Lung (tissue), 12 donors: ENCODE measurements around the gene GGA1. TPM values are rescaled to one million over a fixed set of nuclear protein-coding genes. Genes with fewer than 3 reads are reported as not detected.

Experiments
- ATAC-seq: fragments of 200-7000 bp; cut with Tn5 transposase; one replicate; pipeline ENCODE4 v1.9.1; 2020; ENCODE audit warnings: moderate number of reproducible peaks; ENCODE audit not compliant: insufficient read depth, low FRiP score
- DNase-seq, 3 donors: peaks; one replicate each; pipeline ENCODE4 v3.0.0-alpha.2; 2013 to 2017
- H3K27ac ChIP-seq, 2 donors: one replicate each; pipeline ENCODE4 v1.5.1; 2013; ENCODE audit warnings: mild to moderate bottlenecking in 2 of 2, moderate library complexity in 2 of 2, control low read depth in 1 of 2, inconsistent platforms in 1 of 2, low read depth in 1 of 2, low read length in 1 of 2
- H3K27me3 ChIP-seq, 3 donors: one replicate each; pipeline ENCODE4 v1.5.1; 2013; ENCODE audit warnings: low read length in 2 of 3; ENCODE audit not compliant: control insufficient read depth in 3 of 3, insufficient read depth in 3 of 3
- H3K36me3 ChIP-seq, 4 donors: one replicate each; pipeline ENCODE4 v1.5.1; 2013; ENCODE audit warnings: low read length in 4 of 4, mild to moderate bottlenecking in 1 of 4, moderate library complexity in 1 of 4; ENCODE audit not compliant: control insufficient read depth in 4 of 4, insufficient read depth in 4 of 4
- H3K4me1 ChIP-seq, 5 donors: one replicate each; pipeline ENCODE4 v1.5.1; 2013; ENCODE audit warnings: low read length in 5 of 5, mild to moderate bottlenecking in 2 of 5, moderate library complexity in 1 of 5; ENCODE audit not compliant: control insufficient read depth in 5 of 5, insufficient read depth in 5 of 5
- H3K4me3 ChIP-seq: one replicate; pipeline ENCODE4 v1.5.1; 2013; ENCODE audit warnings: mild to moderate bottlenecking, control low read depth, moderate library complexity
- H3K9ac ChIP-seq, 2 donors: one replicate each; pipeline ENCODE4 v1.5.1; 2013; ENCODE audit warnings: low read length in 2 of 2, control low read depth in 1 of 2; ENCODE audit not compliant: insufficient read depth in 1 of 2
- H3K9me3 ChIP-seq, 4 donors: one replicate each; pipeline ENCODE4 v1.5.1; 2013; ENCODE audit warnings: low read length in 3 of 4, mild to moderate bottlenecking in 1 of 4, moderate library complexity in 1 of 4; ENCODE audit not compliant: control insufficient read depth in 4 of 4, insufficient read depth in 3 of 4
- WGBS, 2 donors: extraction: QIAGEN DNeasy Blood & Tissue Kit; methylation state at CpG; one replicate each; pipeline ENCODE4 v1.1.7; 2013; 5-methylcytosine and 5-hydroxymethylcytosine counted together
- polyA plus RNA-seq, 2 donors: library from polyadenylated mRNA; stranded (reverse); fragments of 200-250 nt; gene quantifications; one replicate each; pipeline ENCODE4 v1.2.1, GENCODE V29; 2013
- total RNA-seq, 2 donors: library from RNA; depleted of rRNA in 1 of 2; stranded (reverse); fragments of >200 nt in 1 of 2; gene quantifications; one replicate each; pipeline ENCODE4 v1.2.1, GENCODE V29; 2014 to 2021
- TF ChIP-seq, protein P1 (sequence below): IDR thresholded peaks from 2 replicates; pipeline ENCODE4 v1.5.1; 2012; ENCODE audit warnings: mild to moderate bottlenecking; ENCODE audit errors: control extremely low read depth, extremely low read depth
- donor health status: control.
- donor health status: control.
- donor health status: Bipolar disorder and iron deficiency.
- donor health status: healthy.
- donor health status: DM: yes; HTN: yes; CAD: no.

The GGA1 gene
- total and polyA plus RNA-seq, 4 donors: 51.5 to 72.4 (median 57.5) TPM

DNA sequence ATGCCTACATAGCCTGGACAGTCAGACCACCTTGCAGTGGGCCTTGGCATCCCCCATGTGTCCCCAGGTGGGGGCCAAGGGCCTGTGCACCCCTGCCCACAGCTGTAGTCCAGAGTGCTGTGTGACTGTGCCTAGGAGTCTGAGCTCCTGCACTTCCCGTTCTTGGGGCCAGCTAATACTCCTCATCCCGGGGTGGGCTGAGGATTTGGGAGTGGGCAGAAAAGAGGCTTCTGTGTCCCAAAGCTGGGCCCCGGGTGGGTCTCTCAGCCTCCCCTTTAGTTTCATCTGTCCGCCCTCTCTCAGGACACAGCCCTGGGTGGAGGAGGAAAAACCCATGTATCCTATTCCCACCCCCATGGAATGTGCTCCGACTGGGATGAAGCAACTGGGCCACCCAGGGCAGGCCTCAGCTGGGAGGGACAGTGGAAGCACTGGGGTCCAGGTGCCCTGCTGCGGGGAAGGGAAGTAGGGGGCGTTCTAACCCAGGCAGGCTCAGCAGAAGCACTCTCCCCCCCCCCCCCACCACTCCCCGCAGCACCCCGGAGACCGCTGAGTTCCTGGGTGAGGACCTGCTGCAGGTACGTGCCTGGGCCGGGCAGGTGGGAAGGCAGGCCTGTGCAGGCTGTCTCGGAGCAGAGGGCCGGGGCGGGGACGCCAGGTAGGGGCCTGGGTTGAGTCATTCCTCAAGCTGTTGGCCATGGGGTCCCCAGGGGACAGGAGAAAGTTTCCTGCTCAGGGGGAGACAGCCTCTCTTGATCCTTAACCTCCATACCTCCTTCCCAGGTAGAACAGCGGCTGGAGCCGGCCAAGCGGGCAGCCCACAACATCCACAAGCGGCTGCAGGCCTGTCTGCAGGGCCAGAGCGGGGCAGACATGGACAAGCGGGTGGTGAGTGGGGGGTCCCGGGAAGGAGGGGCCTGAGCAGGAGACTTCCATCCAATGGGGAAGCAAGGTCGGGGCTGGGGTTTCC is 32.2 kb downstream of the GGA1 start:
- DNase-seq: no peak
- H3K4me1 ChIP-seq: peaks cover 0 to 50% (median 24%) of the 10 kb centered on the region in 5 donors
- 72 to 75% methylated on average over 15 to 24 of the region's 24 CpGs for WGBS, 2 donors

DNA sequence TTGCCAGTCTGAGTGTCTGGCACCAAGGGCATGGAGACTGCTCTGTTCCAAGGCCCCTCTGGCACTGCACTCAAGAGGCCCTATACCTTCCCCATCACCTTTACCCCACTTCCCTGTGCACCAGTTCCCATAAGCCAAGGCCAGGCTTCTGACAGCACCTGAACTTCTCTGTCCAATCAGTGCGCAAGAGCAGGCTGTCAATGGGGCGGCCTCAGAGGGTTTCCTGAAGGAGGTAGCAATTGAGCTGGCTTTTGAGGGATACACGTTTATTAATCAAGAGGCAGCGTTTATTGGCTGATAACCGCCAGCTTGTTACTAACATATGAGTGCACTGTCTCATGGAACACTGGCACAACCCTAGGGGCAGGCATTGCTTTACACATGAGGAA is 32.9 kb downstream of the GGA1 start:
- DNase-seq (no peak), ATAC-seq (no peak)
- H3K4me3 ChIP-seq: no peak overlapping the region
- H3K9ac ChIP-seq: no peak overlapping the region
- H3K9me3 ChIP-seq: no peaks in the 10 kb centered on the region
- H3K27ac ChIP-seq: no peak overlapping the region
- H3K4me1 ChIP-seq: peaks cover 0 to 43% (median 18%) of the 10 kb centered on the region in 5 donors
- H3K36me3 ChIP-seq: peaks cover 0 to 27% (median 13%) of the 10 kb centered on the region in 4 donors
- 92 to 93% methylated on average over 5 of the region's 5 CpGs for WGBS, 2 donors
- TF ChIP-seq, protein P1, sequence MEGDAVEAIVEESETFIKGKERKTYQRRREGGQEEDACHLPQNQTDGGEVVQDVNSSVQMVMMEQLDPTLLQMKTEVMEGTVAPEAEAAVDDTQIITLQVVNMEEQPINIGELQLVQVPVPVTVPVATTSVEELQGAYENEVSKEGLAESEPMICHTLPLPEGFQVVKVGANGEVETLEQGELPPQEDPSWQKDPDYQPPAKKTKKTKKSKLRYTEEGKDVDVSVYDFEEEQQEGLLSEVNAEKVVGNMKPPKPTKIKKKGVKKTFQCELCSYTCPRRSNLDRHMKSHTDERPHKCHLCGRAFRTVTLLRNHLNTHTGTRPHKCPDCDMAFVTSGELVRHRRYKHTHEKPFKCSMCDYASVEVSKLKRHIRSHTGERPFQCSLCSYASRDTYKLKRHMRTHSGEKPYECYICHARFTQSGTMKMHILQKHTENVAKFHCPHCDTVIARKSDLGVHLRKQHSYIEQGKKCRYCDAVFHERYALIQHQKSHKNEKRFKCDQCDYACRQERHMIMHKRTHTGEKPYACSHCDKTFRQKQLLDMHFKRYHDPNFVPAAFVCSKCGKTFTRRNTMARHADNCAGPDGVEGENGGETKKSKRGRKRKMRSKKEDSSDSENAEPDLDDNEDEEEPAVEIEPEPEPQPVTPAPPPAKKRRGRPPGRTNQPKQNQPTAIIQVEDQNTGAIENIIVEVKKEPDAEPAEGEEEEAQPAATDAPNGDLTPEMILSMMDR: no peak
- no peaks in the 10 kb centered on the region for H3K27me3 ChIP-seq

More for the DNA sequence above, 32.2 kb downstream of the GGA1 start:
- Histone ChIP-seq H3K9me3 (no peaks in the 10 kb centered on the region), H3K36me3 (peaks cover 0 to 27% (median 11%) of the 10 kb centered on the region in 4 donors), H3K9ac (no peak overlapping the region), H3K27ac (no peak overlapping the region), H3K27me3 (no peaks in the 10 kb centered on the region), H3K4me3 (no peak overlapping the region)
- TF ChIP-seq, protein P1: no peak
- ATAC-seq: no peak

DNA sequence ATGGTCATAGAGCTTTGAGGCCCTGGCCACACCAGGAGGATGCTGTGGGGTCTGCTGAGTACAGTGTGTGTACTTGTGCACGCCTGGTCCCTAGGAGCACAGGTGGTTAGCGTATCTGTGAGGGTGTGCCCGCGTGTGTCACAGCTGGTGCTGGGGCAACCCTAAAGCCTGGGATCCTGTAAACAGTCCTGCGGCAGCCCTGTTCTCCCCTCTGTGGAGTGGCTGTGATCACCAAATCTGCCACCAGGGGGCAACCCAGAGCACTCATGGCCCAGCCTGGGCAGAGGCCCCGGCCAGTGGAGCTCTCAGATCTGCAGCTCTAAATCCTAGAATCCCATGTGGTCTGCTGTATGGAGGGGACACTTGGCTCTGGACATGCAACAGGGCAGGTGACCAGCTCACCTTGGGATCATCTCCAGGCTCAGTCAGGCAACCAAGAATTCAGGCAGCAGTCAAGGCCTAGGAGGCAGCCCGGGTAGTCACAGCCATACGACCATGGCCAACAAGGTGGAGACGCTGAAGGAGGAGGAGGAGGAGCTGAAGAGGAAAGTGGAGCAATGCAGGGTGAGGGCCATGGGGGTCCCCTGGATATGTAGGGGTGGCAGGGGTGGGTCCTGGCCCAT is 34.7 kb downstream of the GGA1 start:
- Histone ChIP-seq H3K36me3 (peaks cover 0 to 27% (median 17%) of the 10 kb centered on the region in 4 donors), H3K4me3 (no peak overlapping the region), H3K9me3 (no peaks in the 10 kb centered on the region), H3K9ac (no peak overlapping the region), H3K27ac (no peak overlapping the region), H3K27me3 (no peaks in the 10 kb centered on the region), H3K4me1 (peaks cover 0 to 26% (median 9%) of the 10 kb centered on the region in 5 donors)
- WGBS, 2 donors: 33 to 36% methylated on average over 9 of the region's 9 CpGs
- ATAC-seq: peak; percentile 76
- TF ChIP-seq, protein P1: peak; percentile 66
- DNase-seq: peak; percentile 82 to 87 (median 85)
